A549 (cell line): ENCODE measurements around the gene ADAM19. TPM values are rescaled to one million over a fixed set of nuclear protein-coding genes. Genes with fewer than 3 reads are reported as not detected.

Experiments used
- ATAC-seq, 2 experiments: fragments of 200-7000 bp in 1 of 2; fragments of >200 bp in 1 of 2; cut with Nextera tagmentation in 1 of 2; cut with Tn5 transposase in 1 of 2; 3 replicates each; pipeline versions ENCODE4 v1.8.0 to v1.9.1; 2018 to 2020; ENCODE audit warnings: mild to moderate bottlenecking in 1 of 2, moderate library complexity in 1 of 2
- CTCF ChIA-PET: fragments of 300-600 bp; sonication (Branson Sonifier 250); formaldehyde crosslinking; extraction: SDS; loops from one replicate; lab custom pipeline; 2021; ENCODE audit warnings: antibody characterized with exemption, inconsistent platforms; lab: Yijun Ruan, JAX
- POLR2A ChIA-PET: fragments of 350-600 bp; formaldehyde crosslinking; extraction: SDS; loops from one replicate; lab custom pipeline; 2021; ENCODE audit warnings: antibody characterized with exemption, inconsistent platforms; lab: Yijun Ruan, JAX
- DNase-seq, 2 experiments: peaks; one replicate each; pipeline versions ENCODE4 v3.0.0 to v3.0.0-alpha.2; 2011 to 2016; ENCODE audit warnings: low read depth in 1 of 2, low spot score in 1 of 2
- FAIRE-seq: peaks from 2 replicates; lab custom pipeline; 2011; peaks lifted over from hg19 to GRCh38; lab: Jason Lieb, UNC
- H3K27ac ChIP-seq, 2 experiments: fragments of >200 bp; sonication (Bioruptor Twin); formaldehyde crosslinking; 3 replicates each; pipeline ENCODE4 v1.5.1; 2016 to 2017
- H3K4me1 ChIP-seq: fragments of >200 bp; sonication (Bioruptor Twin); formaldehyde crosslinking; 3 replicates; pipeline ENCODE4 v1.6.1; 2016
- H3K4me2 ChIP-seq: fragments of >200 bp; sonication (Bioruptor Twin); formaldehyde crosslinking; 3 replicates; pipeline ENCODE4 v1.6.1; 2016
- H3K4me3 ChIP-seq: fragments of >200 bp; sonication (Bioruptor Twin); formaldehyde crosslinking; 3 replicates; pipeline ENCODE4 v1.5.1; 2016
- H3K9me3 ChIP-seq: fragments of >200 bp; sonication (Bioruptor Twin); formaldehyde crosslinking; 3 replicates; pipeline ENCODE4 v1.6.1; 2016
- CBX2 ChIP-seq: fragments of 200-600 bp; sonication (generic); IDR thresholded peaks from 2 replicates; pipeline ENCODE4 v1.6.1; 2016; ENCODE audit warnings: low read depth, mild to moderate bottlenecking, borderline replicate concordance
- CHD2 ChIP-seq: fragments of 150-350 bp; IDR thresholded peaks from 2 replicates; pipeline ENCODE4 v1.6.1; 2014; ENCODE audit warnings: low read length; ENCODE audit not compliant: partially characterized antibody
- FOSB ChIP-seq: fragments of 250-450 bp; sonication (Bioruptor Pico); IDR thresholded peaks from 2 replicates; pipeline ENCODE4 v1.5.0; 2020; ENCODE audit warnings: mild to moderate bottlenecking, moderate library complexity
- FOSL2 ChIP-seq, 2 experiments: fragments of 450-650 bp in 1 of 2; fragments of >200 bp in 1 of 2; sonication (Bioruptor Twin) in 1 of 2; formaldehyde crosslinking; IDR thresholded peaks; 2 replicates each; pipeline versions ENCODE4 v1.5.0 to v1.6.1; 2016 to 2020; ENCODE audit warnings: mild to moderate bottlenecking in 1 of 2, moderate library complexity in 1 of 2
- HMGXB4 ChIP-seq: fragments of 250-450 bp; sonication (Bioruptor Pico); IDR thresholded peaks from 2 replicates; pipeline ENCODE4 v1.5.0; 2021; ENCODE audit warnings: mild to moderate bottlenecking, moderate library complexity, borderline replicate concordance
- HOXB5 ChIP-seq: fragments of 250-450 bp; sonication (Bioruptor Pico); IDR thresholded peaks from 2 replicates; pipeline ENCODE4 v1.5.0; 2020; ENCODE audit warnings: mild to moderate bottlenecking, moderate library complexity
- KDM1A ChIP-seq: fragments of 200-600 bp; sonication (generic); IDR thresholded peaks from 2 replicates; pipeline ENCODE4 v1.6.1; 2016; ENCODE audit warnings: low read depth, mild to moderate bottlenecking
- KDM5A ChIP-seq: fragments of 200-600 bp; sonication (generic); IDR thresholded peaks from 2 replicates; pipeline ENCODE4 v1.6.1; 2016; ENCODE audit warnings: antibody characterized with exemption, mild to moderate bottlenecking
- MAZ ChIP-seq: fragments of 150-350 bp; IDR thresholded peaks from 2 replicates; pipeline ENCODE4 v1.6.1; 2014; ENCODE audit warnings: antibody characterized with exemption, low read depth, low read length, borderline replicate concordance
- NPAS2 ChIP-seq: fragments of 250-450 bp; sonication (Bioruptor Pico); IDR thresholded peaks from 2 replicates; pipeline ENCODE4 v1.8.0; 2022; ENCODE audit warnings: mild to moderate bottlenecking, moderate library complexity, borderline replicate concordance
- POLR2AphosphoS2 ChIP-seq: conservative IDR thresholded peaks from 2 replicates; pipeline ENCODE4 v1.6.1; 2012; ENCODE audit warnings: low read length, improper control_type of control experiment, inconsistent platforms
- RFX5 ChIP-seq: fragments of 450-650 bp; IDR thresholded peaks from 2 replicates; pipeline ENCODE4 v1.7.1; 2014; ENCODE audit warnings: antibody characterized with exemption, mild to moderate bottlenecking, moderate library complexity
- RNF2 ChIP-seq: fragments of 200-600 bp; sonication (generic); IDR thresholded peaks from 2 replicates; pipeline ENCODE4 v1.6.1; 2016; ENCODE audit warnings: low read depth, mild to moderate bottlenecking, antibody characterized with exemption, moderate library complexity, borderline replicate concordance
- ZFP36 ChIP-seq: fragments of 450-650 bp; IDR thresholded peaks from 2 replicates; pipeline ENCODE4 v1.6.1; 2014; ENCODE audit warnings: borderline replicate concordance; ENCODE audit not compliant: partially characterized antibody
- ZSCAN20 ChIP-seq: fragments of 250-450 bp; sonication (Bioruptor Pico); IDR thresholded peaks from 2 replicates; pipeline ENCODE4 v1.8.0; 2022; ENCODE audit warnings: mild to moderate bottlenecking, moderate library complexity
- WGBS: methylation state at CpG from one replicate; pipeline ENCODE4 v1.1.6; 2017; ENCODE audit errors: missing lambda C conversion rate; 5-methylcytosine and 5-hydroxymethylcytosine counted together
- polyA plus RNA-seq, 4 experiments: library from polyadenylated mRNA; depleted of rRNA in 3 of 4; stranded (reverse); fragments of >200 nt; fragmentation: RNase III in 1 of 4; extraction: RNeasy Plus Mini Kit Qiagen cat#74134 plus additional on column Dnase treatment in 1 of 4; gene quantifications; 2 replicates in 3 of 4; 3 replicates in 1 of 4; pipeline ENCODE4 v1.2.3, GENCODE V29; 2011 to 2017
- TF ChIP-seq, protein P1 (sequence below): fragments of 200-600 bp; sonication (generic); IDR thresholded peaks from 2 replicates; pipeline ENCODE4 v1.6.1; 2016; ENCODE audit warnings: antibody characterized with exemption, mild to moderate bottlenecking, moderate library complexity
- TF ChIP-seq, protein P2 (sequence below): fragments of 250-450 bp; sonication (Bioruptor Pico); IDR thresholded peaks from 2 replicates; pipeline ENCODE4 v1.5.0; 2020; ENCODE audit warnings: low read depth, mild to moderate bottlenecking, moderate library complexity

Gene ADAM19
- polyA plus RNA-seq, 2 of the 4 experiments (the other 2 are of a cell fraction), result 7.7 to 15.2 TPM

- WGBS, result 74% methylated on average over 6 of the region's 6 CpGs
- peaks cover 37% of the 10 kb centered on the region for H3K4me1 ChIP-seq
- no peak overlapping the region for H3K4me3 ChIP-seq
- CTCF ChIA-PET, result interaction anchor here (1.0 to 1.3 kb wide), 4 partner anchors 12 to 197 kb away, joined by 3 to 6 read pairs (median 3); partner anchors contain the start of gene LSM11
- POLR2A ChIA-PET, result no interaction called here
- H3K9me3 ChIP-seq, result no peaks in the 10 kb centered on the region
- TF ChIP-seq ZSCAN20 (CRISPR knock-in tag) (no peak), KDM1A (no peak), POLR2AphosphoS2 (no peak), ZFP36 (no peak), CBX2 (no peak), FOSL2 (IDR thresholded peaks at IDR 0.05) (no peak), FOSL2 (CRISPR knock-in tag; IDR thresholded peaks at IDR 0.05) (no peak), FOSB (CRISPR knock-in tag) (no peak), HOXB5 (CRISPR knock-in tag) (no peak), NPAS2 (no peak), KDM5A (no peak), RFX5 (no peak)
- TF ChIP-seq, protein P1, sequence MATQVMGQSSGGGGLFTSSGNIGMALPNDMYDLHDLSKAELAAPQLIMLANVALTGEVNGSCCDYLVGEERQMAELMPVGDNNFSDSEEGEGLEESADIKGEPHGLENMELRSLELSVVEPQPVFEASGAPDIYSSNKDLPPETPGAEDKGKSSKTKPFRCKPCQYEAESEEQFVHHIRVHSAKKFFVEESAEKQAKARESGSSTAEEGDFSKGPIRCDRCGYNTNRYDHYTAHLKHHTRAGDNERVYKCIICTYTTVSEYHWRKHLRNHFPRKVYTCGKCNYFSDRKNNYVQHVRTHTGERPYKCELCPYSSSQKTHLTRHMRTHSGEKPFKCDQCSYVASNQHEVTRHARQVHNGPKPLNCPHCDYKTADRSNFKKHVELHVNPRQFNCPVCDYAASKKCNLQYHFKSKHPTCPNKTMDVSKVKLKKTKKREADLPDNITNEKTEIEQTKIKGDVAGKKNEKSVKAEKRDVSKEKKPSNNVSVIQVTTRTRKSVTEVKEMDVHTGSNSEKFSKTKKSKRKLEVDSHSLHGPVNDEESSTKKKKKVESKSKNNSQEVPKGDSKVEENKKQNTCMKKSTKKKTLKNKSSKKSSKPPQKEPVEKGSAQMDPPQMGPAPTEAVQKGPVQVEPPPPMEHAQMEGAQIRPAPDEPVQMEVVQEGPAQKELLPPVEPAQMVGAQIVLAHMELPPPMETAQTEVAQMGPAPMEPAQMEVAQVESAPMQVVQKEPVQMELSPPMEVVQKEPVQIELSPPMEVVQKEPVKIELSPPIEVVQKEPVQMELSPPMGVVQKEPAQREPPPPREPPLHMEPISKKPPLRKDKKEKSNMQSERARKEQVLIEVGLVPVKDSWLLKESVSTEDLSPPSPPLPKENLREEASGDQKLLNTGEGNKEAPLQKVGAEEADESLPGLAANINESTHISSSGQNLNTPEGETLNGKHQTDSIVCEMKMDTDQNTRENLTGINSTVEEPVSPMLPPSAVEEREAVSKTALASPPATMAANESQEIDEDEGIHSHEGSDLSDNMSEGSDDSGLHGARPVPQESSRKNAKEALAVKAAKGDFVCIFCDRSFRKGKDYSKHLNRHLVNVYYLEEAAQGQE, result no peak
- DNase-seq (no peak), FAIRE-seq (no peak), ATAC-seq (no peak)
- H3K4me2 ChIP-seq, result no peak overlapping the region
- H3K27ac ChIP-seq, result peak overlapping the region in 1 of 2 experiments; percentile 22; a peak in 1 of 6 replicates
Measured at GRCh38 chr5:157546456-157547100, 29.0 kb downstream of the ADAM19 start.

- CTCF ChIA-PET, result interaction anchor here (0.5 to 2.1 kb wide), 5 partner anchors 11 to 98 kb away, joined by 3 to 5 read pairs (median 3); no protein-coding TSS in a partner anchor
- POLR2A ChIA-PET, result no interaction called here
- ATAC-seq, result no peak
- no peak for FAIRE-seq
- Histone ChIP-seq H3K4me2 (no peak overlapping the region), H3K4me3 (no peak overlapping the region), H3K4me1 (peaks cover 35% of the 10 kb centered on the region), H3K27ac (no peak overlapping the region), H3K9me3 (no peaks in the 10 kb centered on the region)
- no peak for DNase-seq
- no peak for TF ChIP-seq RNF2
- TF ChIP-seq FOSL2 (IDR thresholded peaks at IDR 0.05), result no peak
- TF ChIP-seq FOSL2 (CRISPR knock-in tag; IDR thresholded peaks at IDR 0.05), result no peak
- TF ChIP-seq CHD2, result no peak
- TF ChIP-seq, protein P2, sequence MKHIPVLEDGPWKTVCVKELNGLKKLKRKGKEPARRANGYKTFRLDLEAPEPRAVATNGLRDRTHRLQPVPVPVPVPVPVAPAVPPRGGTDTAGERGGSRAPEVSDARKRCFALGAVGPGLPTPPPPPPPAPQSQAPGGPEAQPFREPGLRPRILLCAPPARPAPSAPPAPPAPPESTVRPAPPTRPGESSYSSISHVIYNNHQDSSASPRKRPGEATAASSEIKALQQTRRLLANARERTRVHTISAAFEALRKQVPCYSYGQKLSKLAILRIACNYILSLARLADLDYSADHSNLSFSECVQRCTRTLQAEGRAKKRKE, result no peak
- TF ChIP-seq MAZ, result no peak
- TF ChIP-seq HMGXB4 (CRISPR knock-in tag), result no peak
- 82% methylated on average over 4 of the region's 4 CpGs for WGBS
Measured at GRCh38 chr5:157545610-157546310, 29.8 kb downstream of the ADAM19 start.
